GM21528 (cell line): ENCODE data around the gene AGAP1.

ENCODE experiments used
- ATAC-seq: cut with Tn5 transposase; IDR thresholded peaks from one replicate; pipeline ENCODE4 v1.9.1; 2021; ENCODE audit warnings: mild to moderate bottlenecking, moderate library complexity; ENCODE audit not compliant: unreplicated experiment, low FRiP score

The AGAP1 gene

DNA sequence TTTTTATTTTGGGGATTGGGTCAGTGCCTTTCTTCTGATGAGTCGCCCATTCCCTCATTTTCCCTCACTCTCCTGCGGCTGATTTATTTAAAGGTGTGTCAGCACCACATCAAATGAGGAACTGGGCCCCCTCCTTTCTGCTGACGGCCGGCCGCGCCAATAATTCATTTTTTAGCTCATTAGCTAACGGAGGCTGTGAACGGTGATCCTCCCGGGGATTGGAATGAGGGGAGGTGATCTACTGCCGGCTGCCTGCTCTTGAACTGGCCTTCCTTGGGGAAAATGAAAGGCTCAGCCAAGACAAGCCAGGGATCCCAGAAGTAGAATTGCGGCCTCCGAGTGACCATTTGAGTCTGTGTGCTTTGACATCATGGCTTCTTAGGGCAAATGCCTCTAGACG is 620.1 kb downstream of the AGAP1 start:
- no peak for ATAC-seq

GRCh38 chr2:236114959-236115358 is 621.1 kb downstream of the AGAP1 start:
- ATAC-seq: no peak

GRCh38 chr2:236117401-236117800 is 623.6 kb downstream of the AGAP1 start:
- no peak for ATAC-seq

GRCh38 chr2:236117861-236118269 is 624.0 kb downstream of the AGAP1 start:
- ATAC-seq: no peak

GRCh38 chr2:236119003-236119402 is 625.2 kb downstream of the AGAP1 start:
- no peak for ATAC-seq

- ATAC-seq: no peak
Observed at GRCh38 chr2:236119476-236119875, 625.6 kb downstream of the AGAP1 start.

GRCh38 chr2:236120141-236120601 is 626.3 kb downstream of the AGAP1 start:
- ATAC-seq: no peak

- ATAC-seq: no peak
Observed at GRCh38 chr2:236120829-236121228, 627.0 kb downstream of the AGAP1 start.

DNA sequence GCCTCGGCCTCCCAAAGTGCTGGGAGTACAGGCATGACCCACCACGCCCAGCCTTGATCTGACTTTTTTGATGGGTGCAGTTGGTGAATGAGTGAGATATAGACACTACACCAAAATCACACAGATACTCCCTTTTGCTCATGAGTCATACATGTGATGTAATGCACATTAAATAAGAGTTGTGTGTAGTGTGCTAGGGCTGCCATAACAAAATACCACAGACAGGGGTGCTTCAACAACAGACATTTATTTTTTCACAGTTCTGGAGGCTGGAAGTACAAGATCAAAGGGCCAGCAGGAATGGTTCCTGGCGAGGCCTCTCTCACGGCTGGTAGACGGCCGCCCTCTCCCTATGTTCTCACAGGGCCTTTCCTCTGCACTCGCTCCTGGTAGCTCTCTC is 627.7 kb downstream of the AGAP1 start:
- no peak for ATAC-seq

- ATAC-seq: no peak
Observed at GRCh38 chr2:236122236-236122635, 628.4 kb downstream of the AGAP1 start.

DNA sequence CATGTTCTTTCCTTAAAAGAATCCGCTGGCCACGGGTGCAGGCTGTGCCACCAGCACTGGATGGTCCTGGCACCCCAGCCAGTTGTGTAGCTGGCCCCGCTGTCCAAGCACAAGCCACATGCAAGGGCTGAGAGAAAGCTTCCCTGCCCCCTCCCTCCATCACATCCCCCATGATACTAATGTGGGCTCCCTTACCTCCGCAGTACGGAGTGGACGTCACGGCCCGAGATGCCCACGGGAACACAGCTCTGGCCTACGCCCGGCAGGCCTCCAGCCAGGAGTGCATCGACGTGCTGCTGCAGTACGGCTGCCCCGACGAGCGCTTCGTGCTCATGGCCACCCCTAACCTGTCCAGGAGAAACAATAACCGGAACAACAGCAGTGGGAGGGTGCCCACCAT is 629.9 kb downstream of the AGAP1 start:
- no peak for ATAC-seq

GRCh38 chr2:236124182-236124893 is 630.5 kb downstream of the AGAP1 start:
- ATAC-seq: no peak

DNA sequence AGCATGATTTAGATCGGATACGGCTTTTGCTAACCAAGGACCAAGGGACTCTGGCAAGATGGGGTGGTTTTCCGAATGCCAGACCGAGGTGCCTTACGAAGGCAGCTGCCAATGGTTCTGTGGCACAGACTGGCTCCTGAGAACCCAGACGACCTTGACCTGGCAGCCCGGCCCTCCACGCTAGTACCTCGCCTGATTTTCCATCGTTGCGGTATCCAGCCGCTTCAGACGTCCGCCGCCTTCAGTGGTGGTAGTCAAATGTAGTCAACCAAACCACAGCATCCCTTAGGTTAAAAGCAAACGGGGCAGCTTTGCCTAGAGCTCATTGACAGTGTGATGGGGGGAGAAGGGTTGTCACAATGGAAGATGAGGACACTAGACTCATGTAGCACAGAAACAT is 631.7 kb downstream of the AGAP1 start:
- ATAC-seq: no peak

GRCh38 chr2:236127010-236127409 is 633.2 kb downstream of the AGAP1 start:
- ATAC-seq: no peak

DNA sequence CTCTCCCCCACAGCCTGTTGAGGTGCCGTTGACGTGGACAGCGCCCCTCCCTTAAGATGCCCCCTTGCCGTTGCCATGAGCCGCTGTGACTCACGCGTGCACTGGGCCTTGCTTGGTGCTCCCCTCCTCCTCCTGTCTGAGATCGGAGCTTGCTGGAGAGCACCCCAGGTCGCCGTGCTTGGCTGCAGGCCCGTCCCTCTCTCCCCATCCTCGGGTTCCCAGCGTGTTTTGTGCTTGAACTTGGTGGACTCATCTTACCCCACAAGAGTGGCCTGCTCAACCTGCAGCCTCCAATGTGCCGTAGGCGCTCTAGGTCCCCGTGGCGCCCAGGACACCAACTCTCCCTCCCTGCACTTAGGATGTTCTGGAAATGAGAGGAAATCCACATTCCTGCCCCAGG is 634.5 kb downstream of the AGAP1 start:
- no peak for ATAC-seq

- no peak for ATAC-seq
Observed at GRCh38 chr2:236129935-236130334, 636.1 kb downstream of the AGAP1 start.

- no peak for ATAC-seq
Observed at GRCh38 chr2:236130349-236130998, 636.6 kb downstream of the AGAP1 start.

DNA sequence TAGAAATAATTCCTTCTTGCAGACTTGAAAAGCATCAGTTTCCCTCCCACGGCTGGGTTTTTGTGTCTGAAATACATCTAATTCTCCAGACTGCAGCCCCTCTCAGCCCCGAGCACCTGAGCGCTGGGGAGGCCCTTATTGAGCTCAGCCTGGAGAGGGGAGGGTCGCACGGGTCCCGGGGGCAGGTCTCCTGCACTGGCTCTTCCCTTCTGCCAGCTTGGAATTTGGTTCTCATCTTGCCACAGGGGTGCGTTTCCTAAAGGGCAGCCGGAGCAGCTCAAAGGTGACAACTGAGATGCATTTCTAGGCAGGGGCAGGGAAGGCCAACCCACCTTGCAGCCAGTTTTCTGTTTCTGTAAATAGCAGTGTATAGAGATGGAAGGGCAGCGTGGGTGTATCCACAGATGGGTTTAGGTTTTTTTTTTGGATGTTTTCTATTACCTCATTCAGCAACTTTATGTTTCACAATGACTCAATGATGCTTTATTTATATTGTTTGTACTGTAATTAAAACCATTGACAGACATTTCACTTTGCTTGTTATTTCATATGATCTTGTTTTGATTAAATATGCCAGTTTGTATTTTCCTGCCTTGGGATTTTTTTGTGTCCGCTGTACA is 637.3 kb downstream of the AGAP1 start:
- no peak for ATAC-seq

- no peak for ATAC-seq
Observed at GRCh38 chr2:236133410-236134012, 639.7 kb downstream of the AGAP1 start.

- ATAC-seq: no peak
Observed at GRCh38 chr2:236136538-236136937, 642.7 kb downstream of the AGAP1 start.

GRCh38 chr2:236137066-236137465 is 643.2 kb downstream of the AGAP1 start:
- ATAC-seq: no peak
